Testis (tissue), 3 donors: ENCODE measurements around the gene CLCN1. TPM values are rescaled to one million over a fixed set of nuclear protein-coding genes. Genes with fewer than 3 reads are reported as not detected.
A peak's percentile ranks its signal among the peaks of the same experiment; 100 is the strongest.

Source experiments
- DNase-seq: peaks from one replicate; pipeline ENCODE4 v3.0.0-alpha.2; 2019
- H3K27ac ChIP-seq, 2 donors: fragments of 200-600 bp; sonication (generic); one replicate each; pipeline ENCODE4 v1.5.1; 2019
- H3K27me3 ChIP-seq: fragments of 200-600 bp; sonication (generic); one replicate; pipeline ENCODE4 v1.5.1; 2019
- H3K36me3 ChIP-seq: fragments of 200-600 bp; sonication (generic); one replicate; pipeline ENCODE4 v1.5.1; 2017; ENCODE audit warnings: low read depth; ENCODE audit errors: missing control alignments
- H3K4me1 ChIP-seq: fragments of 200-600 bp; sonication (generic); one replicate; pipeline ENCODE4 v1.5.1; 2019
- H3K4me3 ChIP-seq, 2 donors: fragments of 200-600 bp; sonication (generic); one replicate each; pipeline ENCODE4 v1.5.1; 2017 to 2019
- H3K9me3 ChIP-seq: fragments of 200-600 bp; sonication (generic); one replicate; pipeline ENCODE4 v1.5.1; 2017
- CTCF ChIP-seq, 3 experiments: fragments of 450-650 bp in 2 of 3; fragments of 200-600 bp in 1 of 3; sonication (generic) in 1 of 3; IDR thresholded peaks; one replicate each; pipeline ENCODE4 v1.5.1; 2016 to 2019; ENCODE audit warnings: antibody characterized with exemption in 3 of 3, mild to moderate bottlenecking in 2 of 3, moderate library complexity in 1 of 3
- POLR2A ChIP-seq: fragments of 450-650 bp; IDR thresholded peaks from one replicate; pipeline ENCODE4 v1.6.1; 2017; ENCODE audit warnings: antibody characterized with exemption, mild to moderate bottlenecking, moderate library complexity
- WGBS, 2 donors: methylation state at CpG; one replicate each; pipeline ENCODE4 v1.1.5; 2018; 5-methylcytosine and 5-hydroxymethylcytosine counted together
- intact Hi-C: fragments of 100-400 bp; cut with DNase I; formaldehyde crosslinking; loops from one replicate; pipeline ENCODE4 v1.15.1; 2023; ENCODE audit warnings: low total_unique reads
- polyA plus RNA-seq: library from polyadenylated mRNA; stranded (reverse); fragments of 350-450 nt; fragmentation: Illumina TruSeq; extraction: RNeasy Lipid Tissue Mini Kit (QIAGEN cat#74804); gene quantifications from one replicate; pipeline ENCODE4 v1.2.3, GENCODE V29; 2014; ENCODE audit warnings: low read depth, low replicate concordance; ENCODE audit not compliant: insufficient read depth
- total RNA-seq, 2 donors: library from RNA; depleted of rRNA; stranded (reverse); fragments of >200 nt; gene quantifications; one replicate each; pipeline ENCODE4 v1.2.3, GENCODE V29; 2016

CLCN1 gene
- total and polyA plus RNA-seq, 3 donors from 2014 or later, result 1.1 to 2.7 (median 1.4) TPM

GRCh38 chr7:143345428-143345900 lies 29.6 kb downstream of the CLCN1 start:
- no peak overlapping the region for H3K27ac ChIP-seq
- DNase-seq, result peak; percentile 64
- no peaks in the 10 kb centered on the region for H3K36me3 ChIP-seq
- WGBS, 2 donors, result 3 to 5% methylated on average over 32 to 35 of the region's 35 CpGs
- H3K27me3 ChIP-seq, result no peaks in the 10 kb centered on the region
- intact Hi-C loops, result no loop called here
- no peaks in the 10 kb centered on the region for H3K9me3 ChIP-seq
- no peak for TF ChIP-seq POLR2A
- peak in 2 of 3 experiments; percentile 27 to 44 for TF ChIP-seq CTCF (IDR thresholded peaks at IDR 0.05)
- H3K4me3 ChIP-seq, result peak overlapping the region in 1 of 2 donors; percentile 35
- H3K4me1 ChIP-seq, result no peaks in the 10 kb centered on the region

- TF ChIP-seq CTCF (IDR thresholded peaks at IDR 0.05), result no peak
- no peaks in the 10 kb centered on the region for H3K27me3 ChIP-seq
- no peaks in the 10 kb centered on the region for H3K36me3 ChIP-seq
- no peak overlapping the region for H3K27ac ChIP-seq
- intact Hi-C loops, result no loop called here
- DNase-seq, result no peak
- 65 to 75% methylated on average over 4 of the region's 4 CpGs for WGBS, 2 donors
- H3K4me1 ChIP-seq, result no peaks in the 10 kb centered on the region
- H3K4me3 ChIP-seq, result no peak overlapping the region
- H3K9me3 ChIP-seq, result no peaks in the 10 kb centered on the region
Measured at GRCh38 chr7:143346018-143346417, 30.1 kb downstream of the CLCN1 start.

- Histone ChIP-seq H3K27me3 (no peaks in the 10 kb centered on the region), H3K27ac (no peak overlapping the region), H3K4me3 (no peak overlapping the region), H3K9me3 (no peaks in the 10 kb centered on the region), H3K4me1 (no peaks in the 10 kb centered on the region), H3K36me3 (no peaks in the 10 kb centered on the region)
- TF ChIP-seq POLR2A (no peak), CTCF (IDR thresholded peaks at IDR 0.05) (no peak)
- intact Hi-C loops, result no loop called here
- DNase-seq, result no peak
- WGBS, 2 donors, result 67% methylated on average over 5 of the region's 5 CpGs
Measured at GRCh38 chr7:143347950-143348349, 32.0 kb downstream of the CLCN1 start.

GRCh38 chr7:143351060-143351459 lies 35.1 kb downstream of the CLCN1 start:
- intact Hi-C loops, result no loop called here
- no peak overlapping the region for H3K27ac ChIP-seq
- no peaks in the 10 kb centered on the region for H3K9me3 ChIP-seq
- TF ChIP-seq CTCF (IDR thresholded peaks at IDR 0.05), result no peak
- no peak for TF ChIP-seq POLR2A
- WGBS, 2 donors, result 78 to 88% methylated on average over 5 of the region's 5 CpGs
- DNase-seq, result no peak
- H3K36me3 ChIP-seq, result no peaks in the 10 kb centered on the region
- no peak overlapping the region for H3K4me3 ChIP-seq
- H3K27me3 ChIP-seq, result no peaks in the 10 kb centered on the region
- no peaks in the 10 kb centered on the region for H3K4me1 ChIP-seq

- no peak overlapping the region for H3K27ac ChIP-seq
- TF ChIP-seq CTCF (IDR thresholded peaks at IDR 0.05), result no peak
- TF ChIP-seq POLR2A, result no peak
- no peaks in the 10 kb centered on the region for H3K4me1 ChIP-seq
- H3K27me3 ChIP-seq, result no peaks in the 10 kb centered on the region
- no peak overlapping the region for H3K4me3 ChIP-seq
- DNase-seq, result no peak
- intact Hi-C loops, result no loop called here
- H3K9me3 ChIP-seq, result no peaks in the 10 kb centered on the region
- H3K36me3 ChIP-seq, result no peaks in the 10 kb centered on the region
- 94 to 100% methylated on average over 6 to 9 of the region's 9 CpGs for WGBS, 2 donors
Measured at GRCh38 chr7:143351574-143351973, 35.7 kb downstream of the CLCN1 start.
